WI38 (cell line): ENCODE measurements around the gene TTC21B.
"Not testable (repeated sequence)": the region's sequence is repeated elsewhere in the genome, so short reads cannot be mapped to it uniquely, and the experiment has no call there.

ENCODE experiments used
- H3K4me3 ChIP-seq: 2 replicates; pipeline ENCODE4 v1.5.1; 2011; ENCODE audit warnings: low read depth, mild to moderate bottlenecking, control low read depth, low read length
- CTCF ChIP-seq: IDR thresholded peaks from 2 replicates; pipeline ENCODE4 v1.5.1; 2012; ENCODE audit warnings: low read depth, mild to moderate bottlenecking, control low read depth, low read length

TTC21B gene

GRCh38 chr2:165953655-165954606 lies at the start of gene TTC21B:
TTC21B (minus strand) TSS chr2:165953776; CDS start chr2:165953705, 71 bp downstream.
- TF ChIP-seq CTCF, result peak; percentile 61

GRCh38 chr2:166000401-166000800 lies 46.8 kb upstream of the TTC21B start:
- no peak overlapping the region for H3K4me3 ChIP-seq
- TF ChIP-seq CTCF, result no peak

More at GRCh38 chr2:165953655-165954606, at the start of gene TTC21B:
- peak within 1 kb of the TSS; percentile 84 for H3K4me3 ChIP-seq

GRCh38 chr2:165990846-165991245 lies 37.3 kb upstream of the TTC21B start:
- no peak overlapping the region for H3K4me3 ChIP-seq
- TF ChIP-seq CTCF, result no peak

GRCh38 chr2:165989851-165990250 lies 36.3 kb upstream of the TTC21B start:
- H3K4me3 ChIP-seq, result no peak overlapping the region
- TF ChIP-seq CTCF, result no peak

GRCh38 chr2:165985120-165985519 lies 31.5 kb upstream of the TTC21B start:
- H3K4me3 ChIP-seq, result no peak overlapping the region
- TF ChIP-seq CTCF, result no peak

GRCh38 chr2:165972161-165972560 lies 18.6 kb upstream of the TTC21B start:
- not testable (repeated sequence) for H3K4me3 ChIP-seq

GRCh38 chr2:165970663-165971062 lies 17.1 kb upstream of the TTC21B start:
- no peak overlapping the region for H3K4me3 ChIP-seq
- no peak for TF ChIP-seq CTCF
